Mucosa of stomach (tissue), 1 donor: Measurements from ENCODE around the gene TMEM117.

Experiments used
- H3K27me3 ChIP-seq: one replicate; pipeline ENCODE4 v1.7.0; 2013; ENCODE audit warnings: mild to moderate bottlenecking, low read length; ENCODE audit not compliant: control insufficient read depth, insufficient read depth
- H3K36me3 ChIP-seq: one replicate; pipeline ENCODE4 v1.7.0; 2013; ENCODE audit warnings: low read length; ENCODE audit not compliant: control insufficient read depth, insufficient read depth
- H3K4me1 ChIP-seq: one replicate; pipeline ENCODE4 v1.7.0; 2013; ENCODE audit warnings: mild to moderate bottlenecking, low read length; ENCODE audit not compliant: control insufficient read depth, insufficient read depth
- H3K4me3 ChIP-seq: one replicate; pipeline ENCODE4 v1.7.0; 2013; ENCODE audit warnings: low read length
- H3K9ac ChIP-seq: one replicate; pipeline ENCODE4 v1.7.0; 2013; ENCODE audit warnings: mild to moderate bottlenecking, low read length, moderate library complexity
- H3K9me3 ChIP-seq: one replicate; pipeline ENCODE4 v1.7.0; 2013; ENCODE audit warnings: mild to moderate bottlenecking, low read length, moderate library complexity; ENCODE audit not compliant: control insufficient read depth
- donor health status: Pancreatic carcinoma.

TMEM117 gene

GRCh38 chr12:43945983-43946382 is 110.1 kb downstream of the TMEM117 start:
- no peak overlapping the region for H3K4me3 ChIP-seq
- H3K27me3 ChIP-seq: no peaks in the 10 kb centered on the region
- no peaks in the 10 kb centered on the region for H3K36me3 ChIP-seq
- H3K9me3 ChIP-seq: no peaks in the 10 kb centered on the region
- H3K9ac ChIP-seq: no peak overlapping the region
- H3K4me1 ChIP-seq: no peaks in the 10 kb centered on the region

- Histone ChIP-seq H3K4me1 (no peaks in the 10 kb centered on the region), H3K9me3 (no peaks in the 10 kb centered on the region), H3K9ac (no peak overlapping the region), H3K27me3 (no peaks in the 10 kb centered on the region), H3K36me3 (no peaks in the 10 kb centered on the region), H3K4me3 (no peak overlapping the region)
These were observed 115.4 kb downstream of the TMEM117 start for GRCh38 chr12:43951286-43951685.

GRCh38 chr12:43957732-43958372 is 122.0 kb downstream of the TMEM117 start:
- H3K4me3 ChIP-seq: no peak overlapping the region

GRCh38 chr12:43964033-43964432 is 128.2 kb downstream of the TMEM117 start:
- peaks cover 8% of the 10 kb centered on the region for H3K4me1 ChIP-seq
- H3K9ac ChIP-seq: no peak overlapping the region
- no peaks in the 10 kb centered on the region for H3K9me3 ChIP-seq
- H3K27me3 ChIP-seq: no peaks in the 10 kb centered on the region
- H3K36me3 ChIP-seq: no peaks in the 10 kb centered on the region
- no peak overlapping the region for H3K4me3 ChIP-seq

More at GRCh38 chr12:43957732-43958372, 122.0 kb downstream of the TMEM117 start:
- Histone ChIP-seq H3K27me3 (no peaks in the 10 kb centered on the region), H3K9ac (no peak overlapping the region), H3K36me3 (no peaks in the 10 kb centered on the region), H3K9me3 (no peaks in the 10 kb centered on the region), H3K4me1 (no peaks in the 10 kb centered on the region)

- Histone ChIP-seq H3K4me1 (peaks cover 8% of the 10 kb centered on the region), H3K27me3 (no peaks in the 10 kb centered on the region), H3K36me3 (no peaks in the 10 kb centered on the region), H3K9ac (no peak overlapping the region), H3K4me3 (no peak overlapping the region), H3K9me3 (no peaks in the 10 kb centered on the region)
These were observed 129.1 kb downstream of the TMEM117 start for GRCh38 chr12:43964961-43965360.

- Histone ChIP-seq H3K36me3 (no peaks in the 10 kb centered on the region), H3K9ac (no peak overlapping the region), H3K4me3 (no peak overlapping the region), H3K4me1 (peaks cover 8% of the 10 kb centered on the region), H3K9me3 (no peaks in the 10 kb centered on the region), H3K27me3 (no peaks in the 10 kb centered on the region)
These were observed 130.0 kb downstream of the TMEM117 start for GRCh38 chr12:43965899-43966298.

- Histone ChIP-seq H3K9me3 (no peaks in the 10 kb centered on the region), H3K4me1 (peaks cover 8% of the 10 kb centered on the region), H3K9ac (no peak overlapping the region), H3K27me3 (no peaks in the 10 kb centered on the region), H3K36me3 (no peaks in the 10 kb centered on the region), H3K4me3 (no peak overlapping the region)
These were observed 132.9 kb downstream of the TMEM117 start for GRCh38 chr12:43968736-43969135.

GRCh38 chr12:43969882-43970281 is 134.0 kb downstream of the TMEM117 start:
- Histone ChIP-seq H3K4me3 (no peak overlapping the region), H3K27me3 (no peaks in the 10 kb centered on the region), H3K4me1 (no peaks in the 10 kb centered on the region), H3K9me3 (no peaks in the 10 kb centered on the region), H3K36me3 (no peaks in the 10 kb centered on the region), H3K9ac (no peak overlapping the region)

- Histone ChIP-seq H3K36me3 (no peaks in the 10 kb centered on the region), H3K9me3 (no peaks in the 10 kb centered on the region), H3K4me3 (no peak overlapping the region)
These were observed 137.5 kb downstream of the TMEM117 start for GRCh38 chr12:43973385-43973784.

GRCh38 chr12:43973993-43974392 is 138.1 kb downstream of the TMEM117 start:
- H3K9me3 ChIP-seq: peaks cover 4% of the 10 kb centered on the region
- H3K4me1 ChIP-seq: no peaks in the 10 kb centered on the region
- H3K4me3 ChIP-seq: no peak overlapping the region
- H3K9ac ChIP-seq: no peak overlapping the region
- no peaks in the 10 kb centered on the region for H3K27me3 ChIP-seq
- H3K36me3 ChIP-seq: no peaks in the 10 kb centered on the region

More at GRCh38 chr12:43973385-43973784, 137.5 kb downstream of the TMEM117 start:
- Histone ChIP-seq H3K4me1 (no peaks in the 10 kb centered on the region), H3K9ac (no peak overlapping the region), H3K27me3 (no peaks in the 10 kb centered on the region)

- no peaks in the 10 kb centered on the region for H3K4me1 ChIP-seq
- H3K27me3 ChIP-seq: no peaks in the 10 kb centered on the region
- H3K36me3 ChIP-seq: no peaks in the 10 kb centered on the region
- peaks cover 17% of the 10 kb centered on the region for H3K9me3 ChIP-seq
- H3K4me3 ChIP-seq: no peak overlapping the region
- no peak overlapping the region for H3K9ac ChIP-seq
These were observed 140.1 kb downstream of the TMEM117 start for GRCh38 chr12:43976027-43976426.

GRCh38 chr12:43978556-43978955 is 142.7 kb downstream of the TMEM117 start:
- no peak overlapping the region for H3K9ac ChIP-seq
- H3K36me3 ChIP-seq: no peaks in the 10 kb centered on the region
- peaks cover 11% of the 10 kb centered on the region for H3K4me1 ChIP-seq
- no peaks in the 10 kb centered on the region for H3K27me3 ChIP-seq
- peaks cover 17% of the 10 kb centered on the region for H3K9me3 ChIP-seq
- H3K4me3 ChIP-seq: no peak overlapping the region

GRCh38 chr12:43979450-43979849 is 143.6 kb downstream of the TMEM117 start:
- Histone ChIP-seq H3K9me3 (peaks cover 17% of the 10 kb centered on the region), H3K9ac (no peak overlapping the region), H3K4me3 (no peak overlapping the region), H3K4me1 (peaks cover 11% of the 10 kb centered on the region), H3K36me3 (no peaks in the 10 kb centered on the region), H3K27me3 (no peaks in the 10 kb centered on the region)
